ENCODE measurements around the gene EVI5.

EVI5 gene

GRCh38 chr1:92784639-92785500 lies at the start of gene EVI5:
EVI5 (minus strand) TSS chr1:92785108; CDS start chr1:92736546, 48,562 bp downstream.
- peak; percentile 84 for DNase-seq

- DNase-seq = no peak
These were observed 49.7 kb upstream of the EVI5 start for GRCh38 chr1:92834617-92835016.

- no peak for DNase-seq
These were observed 48.9 kb upstream of the EVI5 start for GRCh38 chr1:92833840-92834239.

GRCh38 chr1:92832537-92833114 lies 47.7 kb upstream of the EVI5 start:
- DNase-seq = no peak

- DNase-seq = peak; percentile 76
These were observed 47.0 kb upstream of the EVI5 start, which contains the start of gene RPL5 for GRCh38 chr1:92831762-92832536. RPL5 (plus strand) TSS chr1:92832040; CDS start chr1:92832115, 75 bp downstream.

GRCh38 chr1:92831368-92831761 lies 46.5 kb upstream of the EVI5 start:
- no peak for DNase-seq

- DNase-seq = no peak
These were observed 41.9 kb upstream of the EVI5 start for GRCh38 chr1:92826792-92827191.

- DNase-seq = no peak
These were observed 38.0 kb upstream of the EVI5 start for GRCh38 chr1:92822879-92823278.

- DNase-seq = no peak
These were observed 35.6 kb upstream of the EVI5 start for GRCh38 chr1:92820551-92820950.

- DNase-seq = no peak
These were observed 35.1 kb upstream of the EVI5 start for GRCh38 chr1:92820024-92820423.

GRCh38 chr1:92817986-92818764 lies 33.3 kb upstream of the EVI5 start:
- DNase-seq = no peak

- no peak for DNase-seq
These were observed 32.3 kb upstream of the EVI5 start for GRCh38 chr1:92817137-92817697.

- no peak for DNase-seq
These were observed 31.8 kb upstream of the EVI5 start for GRCh38 chr1:92816732-92817131.

- no peak for DNase-seq
These were observed 23.5 kb upstream of the EVI5 start for GRCh38 chr1:92808381-92808780.

GRCh38 chr1:92805216-92805615 lies 20.3 kb upstream of the EVI5 start:
- no peak for DNase-seq

GRCh38 chr1:92804721-92805201 lies 19.9 kb upstream of the EVI5 start:
- DNase-seq = no peak

GRCh38 chr1:92803140-92803887 lies 18.4 kb upstream of the EVI5 start:
- no peak for DNase-seq

GRCh38 chr1:92797961-92798360 lies 13.1 kb upstream of the EVI5 start:
- DNase-seq = no peak

GRCh38 chr1:92797297-92797696 lies 12.4 kb upstream of the EVI5 start:
- DNase-seq = no peak

GRCh38 chr1:92795166-92795565 lies 10.3 kb upstream of the EVI5 start:
- no peak for DNase-seq

- no peak for DNase-seq
These were observed 7.5 kb upstream of the EVI5 start for GRCh38 chr1:92792340-92792782.
